CD4-positive, alpha-beta T cell (primary cell): ENCODE measurements around the gene TTLL1. TPM values are rescaled to one million over a fixed set of nuclear protein-coding genes. Genes with fewer than 3 reads are reported as not detected.

ENCODE experiments used
- ATAC-seq: fragments of 200-7000 bp; cut with Tn5 transposase; one replicate; pipeline ENCODE4 v1.10.0; 2022; ENCODE audit warnings: mild to moderate bottlenecking; ENCODE audit not compliant: poor library complexity
- CTCF ChIA-PET: fragments of 350-600 bp; sonication (Branson Sonifier 250); formaldehyde crosslinking; loops from one replicate; lab custom pipeline; 2021; ENCODE audit warnings: antibody characterized with exemption, inconsistent platforms; lab: Charles Lee
- POLR2A ChIA-PET: fragments of 350-600 bp; sonication (Branson Sonifier 250); formaldehyde crosslinking; loops from one replicate; lab custom pipeline; 2021; ENCODE audit warnings: antibody characterized with exemption, inconsistent platforms; lab: Charles Lee
- DNase-seq, 14 experiments: peaks; one replicate each; pipeline ENCODE4 v3.0.0-alpha.2; 2013 to 2020; ENCODE audit warnings: mixed read lengths in 2 of 14
- H3K27ac ChIP-seq, 2 donors: one replicate each; pipeline versions ENCODE4 v1.5.1 to v1.7.0; 2013; ENCODE audit warnings: low read length in 2 of 2, low read depth in 1 of 2, mild to moderate bottlenecking in 1 of 2
- H3K27me3 ChIP-seq, 2 experiments: 1 replicate in 1 of 2; 2 replicates in 1 of 2; pipeline versions ENCODE4 v1.6.1 to v1.7.0; 2013; ENCODE audit warnings: low read length in 2 of 2, control low read depth in 1 of 2, mild to moderate bottlenecking in 1 of 2, moderate library complexity in 1 of 2; ENCODE audit not compliant: insufficient read depth in 2 of 2, control insufficient read depth in 1 of 2
- H3K36me3 ChIP-seq: one replicate; pipeline ENCODE4 v1.6.1; 2013; ENCODE audit warnings: low read length, control low read depth; ENCODE audit not compliant: insufficient read depth
- H3K4me1 ChIP-seq: one replicate; pipeline ENCODE4 v1.6.1; 2013; ENCODE audit warnings: low read length, control low read depth; ENCODE audit not compliant: insufficient read depth
- H3K4me3 ChIP-seq: one replicate; pipeline ENCODE4 v1.5.1; 2013; ENCODE audit warnings: mild to moderate bottlenecking, low read length, moderate library complexity
- H3K9me3 ChIP-seq, 2 experiments: 1 replicate in 1 of 2; 2 replicates in 1 of 2; pipeline versions ENCODE4 v1.6.1 to v1.7.0; 2013; ENCODE audit warnings: low read length in 2 of 2, mild to moderate bottlenecking in 2 of 2, control low read depth in 1 of 2, moderate library complexity in 1 of 2; ENCODE audit not compliant: control insufficient read depth in 1 of 2, insufficient read depth in 1 of 2
- H3K27ac Mint-ChIP-seq: one replicate; pipeline ENCODE4 v1.8.0; 2020; ENCODE audit warnings: mixed read lengths
- H3K27me3 Mint-ChIP-seq: one replicate; pipeline ENCODE4 v1.8.0; 2021; ENCODE audit warnings: mixed read lengths
- H3K36me3 Mint-ChIP-seq: one replicate; pipeline ENCODE4 v1.8.0; 2021; ENCODE audit warnings: low read depth, mixed read lengths
- H3K4me1 Mint-ChIP-seq: one replicate; pipeline ENCODE4 v1.8.0; 2021; ENCODE audit warnings: low read depth, mixed read lengths
- H3K4me3 Mint-ChIP-seq: one replicate; pipeline ENCODE4 v1.8.0; 2020; ENCODE audit warnings: mild to moderate bottlenecking, mixed read lengths
- H3K9me3 Mint-ChIP-seq: one replicate; pipeline ENCODE4 v1.8.0; 2020; ENCODE audit warnings: mixed read lengths
- intact Hi-C, 2 experiments: fragments of 100-400 bp; cut with DNase I in 1 of 2; cut with micrococcal nuclease in 1 of 2; formaldehyde crosslinking; loops; one replicate each; pipeline versions ENCODE4 v1.15.1 to v1.9.0; 2023 to 2025; cut with DNase I, micrococcal nuclease
- total RNA-seq, 174 experiments: library from RNA in 2 of 174; stranded (reverse) in 2 of 174; gene quantifications; one replicate each; pipeline ENCODE4 v1.2.3 and lab custom pipeline; 2021 to 2026
- TF ChIP-seq, protein P1 (sequence below): fragments of 200-600 bp; IDR thresholded peaks from one replicate; pipeline ENCODE4 v1.8.0; 2022; ENCODE audit warnings: antibody characterized with exemption, mild to moderate bottlenecking

Gene TTLL1
- total RNA-seq, 2 experiments from 2014 or later, result 2.6 to 2.8 TPM

DNA sequence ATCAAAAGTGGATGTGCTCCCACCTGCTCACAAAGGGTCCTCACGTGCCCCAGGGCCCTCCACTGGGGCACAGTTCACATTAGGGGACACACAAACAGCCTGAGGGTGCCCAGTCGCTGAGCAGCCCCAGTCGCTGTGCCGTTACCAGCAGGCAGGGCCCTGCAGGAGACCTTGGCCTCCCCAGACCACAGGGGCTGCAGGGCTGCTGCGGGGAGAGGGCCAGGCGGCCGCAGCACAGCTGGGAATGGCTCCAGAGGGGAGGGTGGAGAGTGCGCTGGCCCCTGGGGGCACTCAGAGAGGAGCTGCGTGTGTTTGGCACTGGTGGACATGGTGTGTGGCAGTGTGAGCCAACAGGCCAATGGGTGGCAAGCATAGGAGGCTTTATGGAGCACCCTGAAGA lies 53.9 kb downstream of the TTLL1 start:
- peaks cover 0 to 3% of the 10 kb centered on the region in 2 experiments for H3K9me3 ChIP-seq
- H3K4me1 ChIP-seq, result peaks cover 5% of the 10 kb centered on the region
- DNase-seq, result no peak
- H3K4me1 Mint-ChIP-seq, result peaks cover 6% of the 10 kb centered on the region
- H3K27ac ChIP-seq, result no peak overlapping the region
- H3K9me3 Mint-ChIP-seq, result no peaks in the 10 kb centered on the region
- no peak for ATAC-seq
- H3K4me3 ChIP-seq, result no peak overlapping the region
- no peaks in the 10 kb centered on the region for H3K27me3 ChIP-seq
- no peaks in the 10 kb centered on the region for H3K36me3 Mint-ChIP-seq
- no peak overlapping the region for H3K27ac Mint-ChIP-seq
- no peaks in the 10 kb centered on the region for H3K27me3 Mint-ChIP-seq
- POLR2A ChIA-PET, result no interaction called here
- H3K4me3 Mint-ChIP-seq, result no peak overlapping the region
- H3K36me3 ChIP-seq, result no peaks in the 10 kb centered on the region
- CTCF ChIA-PET, result no interaction called here
- intact Hi-C loops, result no loop called here
- TF ChIP-seq, protein P1, sequence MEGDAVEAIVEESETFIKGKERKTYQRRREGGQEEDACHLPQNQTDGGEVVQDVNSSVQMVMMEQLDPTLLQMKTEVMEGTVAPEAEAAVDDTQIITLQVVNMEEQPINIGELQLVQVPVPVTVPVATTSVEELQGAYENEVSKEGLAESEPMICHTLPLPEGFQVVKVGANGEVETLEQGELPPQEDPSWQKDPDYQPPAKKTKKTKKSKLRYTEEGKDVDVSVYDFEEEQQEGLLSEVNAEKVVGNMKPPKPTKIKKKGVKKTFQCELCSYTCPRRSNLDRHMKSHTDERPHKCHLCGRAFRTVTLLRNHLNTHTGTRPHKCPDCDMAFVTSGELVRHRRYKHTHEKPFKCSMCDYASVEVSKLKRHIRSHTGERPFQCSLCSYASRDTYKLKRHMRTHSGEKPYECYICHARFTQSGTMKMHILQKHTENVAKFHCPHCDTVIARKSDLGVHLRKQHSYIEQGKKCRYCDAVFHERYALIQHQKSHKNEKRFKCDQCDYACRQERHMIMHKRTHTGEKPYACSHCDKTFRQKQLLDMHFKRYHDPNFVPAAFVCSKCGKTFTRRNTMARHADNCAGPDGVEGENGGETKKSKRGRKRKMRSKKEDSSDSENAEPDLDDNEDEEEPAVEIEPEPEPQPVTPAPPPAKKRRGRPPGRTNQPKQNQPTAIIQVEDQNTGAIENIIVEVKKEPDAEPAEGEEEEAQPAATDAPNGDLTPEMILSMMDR, result no peak

DNA sequence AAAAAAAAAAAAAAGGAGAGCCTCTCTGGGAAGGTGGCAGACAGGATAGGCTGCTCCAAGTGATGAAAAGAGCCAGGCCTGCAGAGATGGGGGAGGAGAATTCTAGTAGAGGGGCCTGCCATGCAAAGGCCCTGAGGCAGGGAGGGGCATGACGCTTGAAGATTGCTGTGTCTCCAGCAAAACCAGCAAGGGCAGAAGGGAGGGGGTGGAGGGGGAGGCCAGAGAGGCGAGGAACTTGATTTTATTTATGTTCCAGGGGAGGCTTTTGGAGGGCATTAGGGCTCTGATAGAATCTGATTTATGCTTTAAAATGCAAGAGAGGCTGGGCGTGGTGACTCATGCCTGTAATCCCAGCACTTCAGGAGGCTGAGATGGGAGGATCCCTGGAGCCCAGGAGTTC lies 57.6 kb downstream of the TTLL1 start:
- Mint-ChIP-seq H3K9me3 (no peaks in the 10 kb centered on the region), H3K36me3 (no peaks in the 10 kb centered on the region), H3K4me3 (no peak overlapping the region), H3K27me3 (no peaks in the 10 kb centered on the region), H3K27ac (no peak overlapping the region), H3K4me1 (peaks cover 6% of the 10 kb centered on the region)
- Histone ChIP-seq H3K9me3 (peaks cover 0 to 3% of the 10 kb centered on the region in 2 experiments), H3K27me3 (no peaks in the 10 kb centered on the region), H3K27ac (no peak overlapping the region), H3K4me1 (peaks cover 5% of the 10 kb centered on the region), H3K4me3 (no peak overlapping the region), H3K36me3 (no peaks in the 10 kb centered on the region)
- ChIA-PET POLR2A (no interaction called here), CTCF (no interaction called here)
- TF ChIP-seq, protein P1, result no peak
- DNase-seq (no peak), ATAC-seq (no peak)
- intact Hi-C loops, result loop anchor here (2.0 to 5.0 kb wide), 2 partner anchors 159 to 251 kb away; no protein-coding TSS in a partner anchor

DNA sequence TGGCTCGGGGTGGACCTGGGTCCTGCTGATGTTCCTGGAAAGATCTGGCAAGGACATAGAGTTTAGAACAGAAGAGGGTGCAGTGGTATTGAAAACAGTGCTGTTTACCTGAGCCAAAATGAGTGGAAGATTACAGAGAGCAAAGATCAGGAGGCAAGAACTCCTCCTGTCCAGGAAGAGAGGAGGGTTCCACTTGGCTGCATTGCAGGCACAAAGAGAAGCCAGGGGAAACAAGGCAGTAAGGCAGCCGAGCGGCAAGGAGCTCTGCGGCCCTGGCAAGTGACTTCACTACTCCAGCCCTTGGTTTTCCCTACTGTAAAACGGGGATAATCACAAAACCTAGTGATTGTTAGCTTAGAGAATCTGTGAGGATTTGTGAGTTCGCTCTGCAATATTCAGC lies 70.6 kb downstream of the TTLL1 start:
- Histone ChIP-seq H3K4me1 (peaks cover 18% of the 10 kb centered on the region), H3K36me3 (no peaks in the 10 kb centered on the region), H3K9me3 (no peaks in the 10 kb centered on the region), H3K4me3 (no peak overlapping the region), H3K27me3 (no peaks in the 10 kb centered on the region), H3K27ac (no peak overlapping the region)
- Mint-ChIP-seq H3K36me3 (peaks cover 9% of the 10 kb centered on the region), H3K9me3 (no peaks in the 10 kb centered on the region), H3K4me3 (no peak overlapping the region), H3K4me1 (peaks cover 21% of the 10 kb centered on the region), H3K27ac (no peak overlapping the region), H3K27me3 (no peaks in the 10 kb centered on the region)
- ATAC-seq (no peak), DNase-seq (no peak)
- CTCF ChIA-PET, result no interaction called here
- POLR2A ChIA-PET, result no interaction called here
- intact Hi-C loops, result loop anchor here (5.0 to 10.0 kb wide), 3 partner anchors 126 to 1476 kb away; partner anchors contain the start of genes ARFGAP3 (in 1 of the 2), MCAT (in 1 of the 2) and RTL6 (in 1 of the 2)
- TF ChIP-seq, protein P1, result no peak
